SW 1271 (cell line): Measurements from ENCODE around the gene ZC3H7B.
"Not testable (repeated sequence)": the region's sequence is repeated elsewhere in the genome, so short reads cannot be mapped to it uniquely, and the experiment has no call there.

Experiments
- DNase-seq, 2 experiments: peaks; one replicate each; lab custom pipeline; 2025; lab: John Stamatoyannopoulos, UW

ZC3H7B gene

GRCh38 chr22:41301085-41302020, at the start of gene ZC3H7B:
TSS of gene ZC3H7B (plus strand) at chr22:41301525. CDS start at chr22:41320661, 19,136 bp downstream.
- DNase-seq: peak; percentile 7 to 74

- DNase-seq: no peak
Measured at GRCh38 chr22:41252365-41252764, 49.0 kb upstream of the ZC3H7B start.

- no peak for DNase-seq
Measured at GRCh38 chr22:41254230-41254629, 47.1 kb upstream of the ZC3H7B start.

GRCh38 chr22:41256254-41257253, 44.8 kb upstream of the ZC3H7B start:
- DNase-seq: peak in 1 of 2 experiments; percentile 17

GRCh38 chr22:41257696-41258095, 43.6 kb upstream of the ZC3H7B start:
- no peak for DNase-seq

- DNase-seq: not testable (repeated sequence)
Measured at GRCh38 chr22:41259756-41260155, 41.6 kb upstream of the ZC3H7B start.

GRCh38 chr22:41260871-41261270, 40.5 kb upstream of the ZC3H7B start:
- no peak for DNase-seq

GRCh38 chr22:41261541-41262249, 39.6 kb upstream of the ZC3H7B start:
- DNase-seq: no peak

- DNase-seq: no peak
Measured at GRCh38 chr22:41262250-41262765, 39.0 kb upstream of the ZC3H7B start.

- DNase-seq: no peak
Measured at GRCh38 chr22:41263704-41264103, 37.6 kb upstream of the ZC3H7B start.

- no peak for DNase-seq
Measured at GRCh38 chr22:41264408-41264941, 36.9 kb upstream of the ZC3H7B start.

- no peak for DNase-seq
Measured at GRCh38 chr22:41267958-41268357, 33.4 kb upstream of the ZC3H7B start.

- DNase-seq: no peak
Measured at GRCh38 chr22:41271787-41272186, 29.5 kb upstream of the ZC3H7B start.

GRCh38 chr22:41273128-41273527, 28.2 kb upstream of the ZC3H7B start:
- no peak for DNase-seq

- no peak for DNase-seq
Measured at GRCh38 chr22:41274856-41275255, 26.5 kb upstream of the ZC3H7B start.

- no peak for DNase-seq
Measured at GRCh38 chr22:41280065-41280464, 21.3 kb upstream of the ZC3H7B start.

- no peak for DNase-seq
Measured at GRCh38 chr22:41280854-41281253, 20.5 kb upstream of the ZC3H7B start.

- no peak for DNase-seq
Measured at GRCh38 chr22:41284465-41284864, 16.9 kb upstream of the ZC3H7B start.

GRCh38 chr22:41285441-41285819, 15.9 kb upstream of the ZC3H7B start:
- peak; percentile 6 to 47 for DNase-seq

GRCh38 chr22:41285820-41286638, 15.3 kb upstream of the ZC3H7B start, which contains the start of gene RANGAP1:
TSS of gene RANGAP1 (minus strand) at chr22:41286187. CDS start at chr22:41281044, 5,143 bp downstream.
- DNase-seq: peak; percentile 93
